ENCODE results near the gene MYZAP.

DNA sequence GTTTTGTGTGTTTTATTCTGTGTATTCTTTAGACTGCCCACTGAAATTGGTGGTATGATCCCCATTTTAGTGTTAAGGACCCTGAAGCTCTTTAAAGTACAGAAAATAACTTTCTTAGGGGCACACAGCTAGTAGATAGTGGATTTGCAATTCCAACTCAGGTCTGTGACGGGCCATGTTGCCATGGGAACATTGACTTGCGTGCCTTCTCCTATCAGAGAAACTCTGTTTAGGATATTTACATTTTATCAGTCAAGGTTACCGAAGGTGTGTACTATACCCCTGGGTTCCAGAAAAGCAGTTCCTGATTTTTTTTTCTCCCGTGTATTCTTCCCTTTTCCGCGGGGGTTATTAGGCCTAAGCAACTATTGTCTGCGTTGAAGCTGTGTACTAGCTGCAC lies 19.4 kb downstream of the MYZAP start:
- TF ChIP-seq ASH2L (IDR thresholded peaks at IDR 0.05; ENCODE audit: low read length) (no peak), EZH2 (IDR thresholded peaks at IDR 0.05; ENCODE audit: low read depth, low read length, severe bottlenecking) (no peak), POLR2A (IDR thresholded peaks at IDR 0.05; ENCODE audit: control extremely low read depth in 1 of 2, low read depth in 2 of 2, low read length in 2 of 2) (no peak), SRF (IDR thresholded peaks at IDR 0.05; ENCODE audit: low read depth, low read length) (no peak), SUZ12 (IDR thresholded peaks at IDR 0.05; ENCODE audit: low read length) (no peak), TAF1 (IDR thresholded peaks at IDR 0.05; ENCODE audit: low read depth, low read length) (no peak), CEBPB (IDR thresholded peaks at IDR 0.05; ENCODE audit: low read depth, low read length) (no peak), POLR2AphosphoS5 (IDR thresholded peaks at IDR 0.05; ENCODE audit: low read depth, low read length) (no peak)
- TF ChIP-seq, protein P1, sequence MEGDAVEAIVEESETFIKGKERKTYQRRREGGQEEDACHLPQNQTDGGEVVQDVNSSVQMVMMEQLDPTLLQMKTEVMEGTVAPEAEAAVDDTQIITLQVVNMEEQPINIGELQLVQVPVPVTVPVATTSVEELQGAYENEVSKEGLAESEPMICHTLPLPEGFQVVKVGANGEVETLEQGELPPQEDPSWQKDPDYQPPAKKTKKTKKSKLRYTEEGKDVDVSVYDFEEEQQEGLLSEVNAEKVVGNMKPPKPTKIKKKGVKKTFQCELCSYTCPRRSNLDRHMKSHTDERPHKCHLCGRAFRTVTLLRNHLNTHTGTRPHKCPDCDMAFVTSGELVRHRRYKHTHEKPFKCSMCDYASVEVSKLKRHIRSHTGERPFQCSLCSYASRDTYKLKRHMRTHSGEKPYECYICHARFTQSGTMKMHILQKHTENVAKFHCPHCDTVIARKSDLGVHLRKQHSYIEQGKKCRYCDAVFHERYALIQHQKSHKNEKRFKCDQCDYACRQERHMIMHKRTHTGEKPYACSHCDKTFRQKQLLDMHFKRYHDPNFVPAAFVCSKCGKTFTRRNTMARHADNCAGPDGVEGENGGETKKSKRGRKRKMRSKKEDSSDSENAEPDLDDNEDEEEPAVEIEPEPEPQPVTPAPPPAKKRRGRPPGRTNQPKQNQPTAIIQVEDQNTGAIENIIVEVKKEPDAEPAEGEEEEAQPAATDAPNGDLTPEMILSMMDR (IDR thresholded peaks at IDR 0.05; ENCODE audit: control extremely low read depth in 1 of 3, insufficient read depth in 1 of 3, low read depth in 1 of 3, low read length in 3 of 3), result no peak

Measured in H1 (cell line).